Putamen (tissue), 1 donor: ENCODE data around the gene ARL15.

Source experiments
- DNase-seq: peaks from one replicate; pipeline ENCODE4 v3.0.0-alpha.2; 2016; ENCODE audit warnings: low spot score

Gene ARL15

GRCh38 chr5:53932351-53932750 is 378.0 kb downstream of the ARL15 start:
- no peak for DNase-seq

GRCh38 chr5:53930457-53930856 is 379.9 kb downstream of the ARL15 start:
- no peak for DNase-seq

DNA sequence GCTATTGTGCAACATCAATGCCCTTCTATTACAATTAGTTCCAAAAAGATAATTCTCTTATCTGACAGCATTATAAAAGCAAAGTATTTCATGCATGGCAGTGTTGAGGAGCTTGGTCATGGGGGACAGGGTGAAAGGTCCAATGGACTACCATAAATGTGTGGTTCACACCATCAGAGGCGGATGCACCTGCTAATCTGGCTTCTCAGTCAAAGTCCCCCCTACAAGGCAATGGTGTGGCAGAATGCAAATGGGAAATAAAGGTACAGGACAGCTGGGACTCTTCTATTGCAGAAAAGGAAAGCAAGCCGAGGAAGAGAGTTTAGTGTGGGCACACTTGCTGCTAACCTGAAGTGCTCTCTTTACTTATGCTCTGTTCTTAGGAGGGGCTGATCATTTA is 380.8 kb downstream of the ARL15 start:
- DNase-seq: no peak

- DNase-seq: no peak
Observed at GRCh38 chr5:53929152-53929551, 381.2 kb downstream of the ARL15 start.

DNA sequence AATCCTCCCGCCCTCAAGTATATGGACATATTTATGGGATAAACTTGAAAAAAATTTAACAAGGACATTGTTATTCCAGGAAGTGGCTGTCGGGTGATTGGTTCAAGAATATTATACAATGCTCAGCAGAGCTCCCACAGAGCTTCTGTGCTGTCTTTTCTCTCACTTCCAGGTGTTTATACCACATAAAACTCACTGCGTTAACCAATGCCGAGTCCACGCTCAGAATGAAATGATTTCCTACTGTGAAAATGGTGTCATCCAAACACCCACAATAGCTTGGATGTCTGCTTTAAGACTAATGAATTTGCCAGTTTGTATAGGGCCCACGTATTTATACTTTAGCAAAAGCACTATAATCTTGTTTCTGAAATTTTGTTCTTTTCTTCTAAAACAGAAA is 381.7 kb downstream of the ARL15 start:
- DNase-seq: no peak

- DNase-seq: no peak
Observed at GRCh38 chr5:53927668-53928247, 382.6 kb downstream of the ARL15 start.

- no peak for DNase-seq
Observed at GRCh38 chr5:53926026-53926425, 384.3 kb downstream of the ARL15 start.

GRCh38 chr5:53924392-53924791 is 386.0 kb downstream of the ARL15 start:
- no peak for DNase-seq

- no peak for DNase-seq
Observed at GRCh38 chr5:53923961-53924360, 386.4 kb downstream of the ARL15 start.

- DNase-seq: no peak
Observed at GRCh38 chr5:53922508-53923498, 387.6 kb downstream of the ARL15 start.

DNA sequence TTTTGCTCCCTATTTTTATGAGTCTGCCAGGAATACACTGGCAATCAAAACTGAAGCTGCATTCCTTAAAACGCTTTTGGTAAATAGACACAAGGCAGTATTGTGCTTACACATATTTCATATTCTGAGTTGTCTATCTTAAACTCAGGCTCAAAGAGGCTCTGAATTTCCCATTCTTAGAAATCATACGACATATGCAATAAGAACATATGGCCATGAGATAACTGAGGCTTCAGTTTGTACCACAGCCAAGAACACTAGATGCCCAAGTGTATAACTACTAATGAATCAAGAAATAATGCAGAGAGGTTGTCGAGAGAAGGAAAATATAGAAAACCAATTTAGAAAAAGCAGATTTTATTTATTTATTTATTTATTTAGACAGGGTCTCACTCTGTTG is 392.5 kb downstream of the ARL15 start:
- no peak for DNase-seq

DNA sequence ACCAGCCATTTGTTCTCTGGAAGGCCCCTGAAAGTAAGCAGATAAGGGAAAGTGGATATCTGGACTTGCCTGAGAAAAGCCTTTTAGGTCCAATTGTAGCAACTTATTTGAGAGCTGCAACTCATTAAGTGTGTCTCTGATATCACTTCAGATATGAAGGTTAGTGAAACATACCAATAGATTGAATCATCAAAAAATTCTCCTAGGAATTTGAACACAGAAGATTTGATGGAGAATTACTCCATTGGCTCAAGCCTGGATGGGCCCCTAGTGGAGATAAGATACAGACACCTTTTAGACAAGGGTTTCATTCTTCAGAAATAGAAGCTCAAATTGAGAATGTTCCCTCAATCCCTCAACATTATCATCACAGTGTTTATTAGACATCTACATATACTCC is 393.3 kb downstream of the ARL15 start:
- DNase-seq: no peak

GRCh38 chr5:53915120-53915519 is 395.3 kb downstream of the ARL15 start:
- no peak for DNase-seq

GRCh38 chr5:53913941-53914340 is 396.4 kb downstream of the ARL15 start:
- no peak for DNase-seq

- no peak for DNase-seq
Observed at GRCh38 chr5:53908757-53909156, 401.6 kb downstream of the ARL15 start.

DNA sequence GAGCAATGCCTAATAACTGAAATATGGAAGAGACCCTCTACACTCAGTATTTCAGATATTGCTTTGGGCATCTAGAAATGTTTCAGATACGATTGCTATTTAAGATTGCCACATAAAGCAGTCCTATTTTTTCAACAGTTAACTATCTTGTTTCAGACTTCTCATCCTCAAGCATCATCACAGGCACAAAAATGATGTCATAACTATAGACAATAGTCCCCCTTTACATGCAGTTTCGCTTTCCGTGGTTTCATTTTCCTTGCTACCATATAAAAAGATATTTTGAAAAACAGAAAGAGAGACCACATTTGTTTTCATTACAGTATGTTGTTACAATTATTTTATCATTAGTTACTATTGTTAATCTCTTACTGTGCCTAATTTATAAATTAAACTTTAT is 402.5 kb downstream of the ARL15 start:
- no peak for DNase-seq

DNA sequence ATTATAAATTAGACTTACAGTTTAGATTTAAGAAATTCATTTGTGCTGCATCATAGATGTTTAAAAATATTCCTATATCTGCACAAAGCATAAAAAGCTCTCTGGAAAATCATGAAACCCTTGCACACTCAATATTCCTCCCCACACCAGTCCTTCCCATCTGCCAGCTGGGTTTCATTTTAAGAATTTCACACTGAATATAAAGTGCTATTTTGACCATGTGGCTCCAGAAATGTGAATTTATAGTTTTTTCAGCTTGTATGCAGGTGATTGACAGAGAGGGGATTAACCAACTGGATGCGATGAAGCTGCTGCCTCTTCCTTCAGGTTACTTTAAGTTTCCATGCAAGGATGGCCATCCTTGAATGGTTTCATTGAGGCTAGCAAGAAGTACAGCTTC is 403.6 kb downstream of the ARL15 start:
- no peak for DNase-seq

GRCh38 chr5:53902296-53902907 is 408.0 kb downstream of the ARL15 start:
- DNase-seq: no peak

DNA sequence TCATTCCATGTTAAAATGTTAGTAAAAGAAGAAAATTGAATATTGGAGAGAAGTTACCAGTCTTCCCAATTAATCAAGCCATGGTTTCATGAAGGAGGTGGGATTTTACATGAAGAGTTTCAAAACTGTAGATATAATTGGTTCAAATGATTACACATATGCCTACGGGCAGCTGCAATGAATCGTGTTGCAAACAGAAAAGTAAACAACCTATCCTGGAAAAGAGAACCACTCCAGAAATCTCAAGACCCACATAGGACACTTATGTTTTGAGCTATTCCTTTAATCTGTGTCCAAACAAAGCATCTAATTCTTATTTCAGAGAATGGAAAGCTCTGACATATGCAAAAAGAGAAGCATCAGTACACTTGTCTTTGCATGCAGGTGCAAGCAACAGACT is 409.7 kb downstream of the ARL15 start:
- no peak for DNase-seq

GRCh38 chr5:53895091-53895683 is 415.2 kb downstream of the ARL15 start:
- no peak for DNase-seq

DNA sequence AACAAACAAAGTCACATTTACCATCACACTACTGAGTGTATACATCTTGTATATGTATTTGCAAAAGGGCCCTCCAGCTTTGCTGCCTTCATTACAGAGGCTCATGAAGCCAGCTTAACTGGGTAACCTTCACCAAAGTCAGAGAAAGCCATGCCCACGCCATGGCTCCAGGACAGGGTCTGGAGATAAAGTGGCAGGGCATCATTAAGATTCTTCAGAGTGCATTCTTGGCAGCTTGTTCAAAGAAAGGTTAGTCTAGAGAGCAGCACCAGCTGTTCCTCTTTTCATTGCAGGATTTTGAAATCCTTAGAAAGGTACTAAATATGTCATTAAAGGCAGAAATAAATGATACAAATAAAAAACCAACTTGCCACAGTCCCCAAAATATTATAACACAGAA is 416.7 kb downstream of the ARL15 start:
- DNase-seq: no peak

DNA sequence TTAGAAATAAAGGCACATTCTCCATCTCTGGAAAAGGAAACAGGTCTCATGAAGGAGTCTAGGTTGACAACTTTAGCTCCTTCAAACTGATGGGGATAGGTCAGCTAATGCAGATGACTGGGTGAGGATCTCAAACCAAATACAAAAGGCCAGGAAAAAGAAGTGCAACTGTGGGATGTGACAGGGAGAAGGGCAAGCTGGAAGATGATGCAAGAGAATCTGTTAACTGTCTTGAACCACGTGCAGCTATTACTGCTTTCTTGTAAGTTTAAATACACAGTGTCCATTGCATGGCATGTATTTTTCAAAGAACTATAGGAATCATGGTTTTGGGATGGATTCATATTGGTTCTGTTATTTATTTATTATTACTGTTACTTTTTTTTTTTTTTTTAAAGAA is 418.1 kb downstream of the ARL15 start:
- DNase-seq: no peak

DNA sequence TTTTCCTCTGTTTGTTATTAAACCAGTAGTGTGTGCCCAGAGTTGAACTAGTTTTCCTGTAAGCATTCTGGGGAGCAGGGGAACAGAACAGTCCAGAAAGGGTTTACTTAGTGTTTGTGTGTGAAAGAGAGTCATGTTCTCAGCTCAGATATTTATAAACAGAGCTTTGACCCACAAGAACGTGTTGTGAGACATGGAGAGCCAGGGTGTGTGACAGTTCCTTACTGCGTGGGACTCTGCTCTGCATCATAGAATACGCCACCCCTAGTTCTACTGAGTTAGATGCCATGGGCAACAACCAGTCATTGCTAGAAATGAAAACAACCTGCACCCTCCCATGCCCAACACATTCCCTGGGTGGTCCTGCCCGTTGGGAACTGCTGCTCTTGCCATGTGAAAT is 419.2 kb downstream of the ARL15 start:
- DNase-seq: no peak
